ENCODE results near the gene DDTL.

GRCh38 chr22:24005201-24005600, 38.5 kb downstream of the DDTL start, which contains the start of gene GSTT4:
- TF ChIP-seq CTCF (conservative IDR thresholded peaks at IDR 0.05; ENCODE audit: low read depth, low read length) (no peak), EZH2 (IDR thresholded peaks at IDR 0.05; ENCODE audit: borderline replicate concordance, low read depth, low read length, poor library complexity, severe bottlenecking) (no peak)

Data from A673 (cell line).